A549 (cell line): ENCODE data around the gene SLC7A4. TPM values are rescaled to one million over a fixed set of nuclear protein-coding genes. Genes with fewer than 3 reads are reported as not detected.

ENCODE experiments used
- ATAC-seq, 2 experiments: fragments of 200-7000 bp in 1 of 2; fragments of >200 bp in 1 of 2; cut with Nextera tagmentation in 1 of 2; cut with Tn5 transposase in 1 of 2; 3 replicates each; pipeline versions ENCODE4 v1.8.0 to v1.9.1; 2018 to 2020; ENCODE audit warnings: mild to moderate bottlenecking in 1 of 2, moderate library complexity in 1 of 2
- CTCF ChIA-PET: fragments of 300-600 bp; sonication (Branson Sonifier 250); formaldehyde crosslinking; extraction: SDS; loops from one replicate; lab custom pipeline; 2021; ENCODE audit warnings: antibody characterized with exemption, inconsistent platforms; lab: Yijun Ruan, JAX
- POLR2A ChIA-PET: fragments of 350-600 bp; formaldehyde crosslinking; extraction: SDS; loops from one replicate; lab custom pipeline; 2021; ENCODE audit warnings: antibody characterized with exemption, inconsistent platforms; lab: Yijun Ruan, JAX
- DNase-seq, 2 experiments: peaks; one replicate each; pipeline versions ENCODE4 v3.0.0 to v3.0.0-alpha.2; 2011 to 2016; ENCODE audit warnings: low read depth in 1 of 2, low spot score in 1 of 2
- FAIRE-seq: peaks from 2 replicates; lab custom pipeline; 2011; peaks lifted over from hg19 to GRCh38; lab: Jason Lieb, UNC
- H3K27ac ChIP-seq, 2 experiments: fragments of >200 bp; sonication (Bioruptor Twin); formaldehyde crosslinking; 3 replicates each; pipeline ENCODE4 v1.5.1; 2016 to 2017
- H3K4me1 ChIP-seq: fragments of >200 bp; sonication (Bioruptor Twin); formaldehyde crosslinking; 3 replicates; pipeline ENCODE4 v1.6.1; 2016
- H3K4me2 ChIP-seq: fragments of >200 bp; sonication (Bioruptor Twin); formaldehyde crosslinking; 3 replicates; pipeline ENCODE4 v1.6.1; 2016
- H3K4me3 ChIP-seq: fragments of >200 bp; sonication (Bioruptor Twin); formaldehyde crosslinking; 3 replicates; pipeline ENCODE4 v1.5.1; 2016
- H3K9me3 ChIP-seq: fragments of >200 bp; sonication (Bioruptor Twin); formaldehyde crosslinking; 3 replicates; pipeline ENCODE4 v1.6.1; 2016
- BHLHE40 ChIP-seq: IDR thresholded peaks from 2 replicates; pipeline ENCODE4 v1.6.1; 2012; ENCODE audit warnings: low read depth, low read length, inconsistent platforms
- CHD2 ChIP-seq: fragments of 150-350 bp; IDR thresholded peaks from 2 replicates; pipeline ENCODE4 v1.6.1; 2014; ENCODE audit warnings: low read length; ENCODE audit not compliant: partially characterized antibody
- EHMT2 ChIP-seq: fragments of 200-600 bp; sonication (generic); IDR thresholded peaks from 2 replicates; pipeline ENCODE4 v1.6.1; 2016; ENCODE audit warnings: antibody characterized with exemption, low read depth, mild to moderate bottlenecking, moderate library complexity
- FOXS1 ChIP-seq: fragments of 250-450 bp; sonication (Bioruptor Pico); IDR thresholded peaks from 2 replicates; pipeline ENCODE4 v1.5.0; 2020; ENCODE audit warnings: mild to moderate bottlenecking, moderate library complexity
- GATA3 ChIP-seq: IDR thresholded peaks from 2 replicates; pipeline ENCODE4 v1.6.1; 2012; ENCODE audit warnings: borderline replicate concordance
- JUN ChIP-seq, 2 experiments: fragments of >200 bp; sonication (Bioruptor Twin); formaldehyde crosslinking; IDR thresholded peaks; 2 replicates in 1 of 2; 3 replicates in 1 of 2; pipeline ENCODE4 v1.6.1; 2016 to 2017
- KDM5A ChIP-seq: fragments of 200-600 bp; sonication (generic); IDR thresholded peaks from 2 replicates; pipeline ENCODE4 v1.6.1; 2016; ENCODE audit warnings: antibody characterized with exemption, mild to moderate bottlenecking
- NPAS2 ChIP-seq: fragments of 250-450 bp; sonication (Bioruptor Pico); IDR thresholded peaks from 2 replicates; pipeline ENCODE4 v1.8.0; 2022; ENCODE audit warnings: mild to moderate bottlenecking, moderate library complexity, borderline replicate concordance
- NR3C1 ChIP-seq: fragments of >200 bp; sonication (Bioruptor Twin); formaldehyde crosslinking; IDR thresholded peaks from 3 replicates; pipeline ENCODE4 v1.6.1; 2017
- PHF8 ChIP-seq: fragments of 200-600 bp; sonication (generic); IDR thresholded peaks from 2 replicates; pipeline ENCODE4 v1.6.1; 2016; ENCODE audit warnings: low read depth, mild to moderate bottlenecking, antibody characterized with exemption, moderate library complexity, borderline replicate concordance
- POLR2AphosphoS2 ChIP-seq: conservative IDR thresholded peaks from 2 replicates; pipeline ENCODE4 v1.6.1; 2012; ENCODE audit warnings: low read length, improper control_type of control experiment, inconsistent platforms
- RARB ChIP-seq: fragments of 250-450 bp; sonication (Bioruptor Pico); IDR thresholded peaks from 2 replicates; pipeline ENCODE4 v1.8.0; 2021; ENCODE audit warnings: mild to moderate bottlenecking, moderate library complexity
- SREBF2 ChIP-seq: fragments of 450-650 bp; IDR thresholded peaks from 2 replicates; pipeline ENCODE4 v1.6.1; 2014; ENCODE audit warnings: mild to moderate bottlenecking, moderate library complexity
- ZC3H11A ChIP-seq: fragments of 450-650 bp; IDR thresholded peaks from 2 replicates; pipeline ENCODE4 v1.6.1; 2014; ENCODE audit warnings: antibody characterized with exemption, mild to moderate bottlenecking
- ZSCAN20 ChIP-seq: fragments of 250-450 bp; sonication (Bioruptor Pico); IDR thresholded peaks from 2 replicates; pipeline ENCODE4 v1.8.0; 2022; ENCODE audit warnings: mild to moderate bottlenecking, moderate library complexity
- WGBS: methylation state at CpG from one replicate; pipeline ENCODE4 v1.1.6; 2017; ENCODE audit errors: missing lambda C conversion rate; 5-methylcytosine and 5-hydroxymethylcytosine counted together
- polyA plus RNA-seq, 4 experiments: library from polyadenylated mRNA; depleted of rRNA in 3 of 4; stranded (reverse); fragments of >200 nt; fragmentation: RNase III in 1 of 4; extraction: RNeasy Plus Mini Kit Qiagen cat#74134 plus additional on column Dnase treatment in 1 of 4; gene quantifications; 2 replicates in 3 of 4; 3 replicates in 1 of 4; pipeline ENCODE4 v1.2.3, GENCODE V29; 2011 to 2017
- TF ChIP-seq, protein P1 (sequence below): fragments of 200-600 bp; sonication (generic); IDR thresholded peaks from 2 replicates; pipeline ENCODE4 v1.6.1; 2016; ENCODE audit warnings: antibody characterized with exemption, mild to moderate bottlenecking, moderate library complexity
- TF ChIP-seq, protein P2 (sequence below): IDR thresholded peaks from 2 replicates; pipeline ENCODE4 v1.6.1; 2012
- TF ChIP-seq, protein P3 (sequence below): fragments of >200 bp; sonication (Bioruptor Twin); formaldehyde crosslinking; IDR thresholded peaks from 2 replicates; pipeline ENCODE4 v1.6.1; 2016
- TF ChIP-seq, protein P4 (sequence below): fragments of 250-450 bp; sonication (Bioruptor Pico); IDR thresholded peaks from 2 replicates; pipeline ENCODE4 v1.5.0; 2021; ENCODE audit warnings: mild to moderate bottlenecking, moderate library complexity, borderline replicate concordance
- TF ChIP-seq, protein P5 (sequence below): fragments of >200 bp; sonication (Bioruptor Twin); formaldehyde crosslinking; IDR thresholded peaks from 3 replicates; pipeline ENCODE4 v1.6.1; 2016

SLC7A4 gene
- polyA plus RNA-seq, 2 of the 4 experiments (the other 2 are of a cell fraction) = not detected

DNA sequence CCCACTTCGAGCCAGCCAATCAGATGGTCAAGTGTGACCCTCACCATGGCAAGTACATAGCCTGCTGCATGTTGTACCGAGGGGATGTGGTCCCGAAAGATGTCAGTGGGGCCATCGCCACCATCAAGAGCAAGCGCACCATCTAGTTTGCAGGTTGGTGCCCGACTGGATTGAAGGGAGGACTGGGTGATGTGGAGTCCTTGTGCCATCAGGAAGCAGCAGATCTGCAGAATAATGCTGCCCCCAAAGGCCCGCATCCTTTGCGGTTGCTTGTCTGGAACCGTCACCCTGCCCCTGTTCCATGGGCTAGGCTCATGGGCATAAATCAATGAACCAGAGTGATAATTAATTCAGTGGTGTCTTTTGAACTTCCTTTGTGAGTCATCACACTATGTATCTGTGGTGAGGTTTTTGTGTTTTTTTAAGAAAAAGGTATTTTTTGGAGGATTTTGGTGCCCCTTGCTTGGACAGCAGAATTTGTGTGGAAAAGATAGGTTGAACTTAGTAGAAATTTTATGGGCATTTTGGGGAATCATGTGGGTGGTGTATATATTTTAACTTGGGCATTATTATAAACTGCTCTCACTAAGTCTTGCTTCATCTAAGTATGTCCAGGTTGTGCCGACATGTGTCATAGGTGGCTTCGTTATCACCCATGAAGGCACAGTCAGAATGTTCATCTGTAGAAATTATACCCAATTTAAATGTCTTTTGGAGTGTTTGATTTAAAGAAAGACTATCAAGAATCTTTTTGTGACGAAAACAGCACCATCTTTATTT, 35.7 kb upstream of the SLC7A4 start (continued):
- TF ChIP-seq, protein P1, sequence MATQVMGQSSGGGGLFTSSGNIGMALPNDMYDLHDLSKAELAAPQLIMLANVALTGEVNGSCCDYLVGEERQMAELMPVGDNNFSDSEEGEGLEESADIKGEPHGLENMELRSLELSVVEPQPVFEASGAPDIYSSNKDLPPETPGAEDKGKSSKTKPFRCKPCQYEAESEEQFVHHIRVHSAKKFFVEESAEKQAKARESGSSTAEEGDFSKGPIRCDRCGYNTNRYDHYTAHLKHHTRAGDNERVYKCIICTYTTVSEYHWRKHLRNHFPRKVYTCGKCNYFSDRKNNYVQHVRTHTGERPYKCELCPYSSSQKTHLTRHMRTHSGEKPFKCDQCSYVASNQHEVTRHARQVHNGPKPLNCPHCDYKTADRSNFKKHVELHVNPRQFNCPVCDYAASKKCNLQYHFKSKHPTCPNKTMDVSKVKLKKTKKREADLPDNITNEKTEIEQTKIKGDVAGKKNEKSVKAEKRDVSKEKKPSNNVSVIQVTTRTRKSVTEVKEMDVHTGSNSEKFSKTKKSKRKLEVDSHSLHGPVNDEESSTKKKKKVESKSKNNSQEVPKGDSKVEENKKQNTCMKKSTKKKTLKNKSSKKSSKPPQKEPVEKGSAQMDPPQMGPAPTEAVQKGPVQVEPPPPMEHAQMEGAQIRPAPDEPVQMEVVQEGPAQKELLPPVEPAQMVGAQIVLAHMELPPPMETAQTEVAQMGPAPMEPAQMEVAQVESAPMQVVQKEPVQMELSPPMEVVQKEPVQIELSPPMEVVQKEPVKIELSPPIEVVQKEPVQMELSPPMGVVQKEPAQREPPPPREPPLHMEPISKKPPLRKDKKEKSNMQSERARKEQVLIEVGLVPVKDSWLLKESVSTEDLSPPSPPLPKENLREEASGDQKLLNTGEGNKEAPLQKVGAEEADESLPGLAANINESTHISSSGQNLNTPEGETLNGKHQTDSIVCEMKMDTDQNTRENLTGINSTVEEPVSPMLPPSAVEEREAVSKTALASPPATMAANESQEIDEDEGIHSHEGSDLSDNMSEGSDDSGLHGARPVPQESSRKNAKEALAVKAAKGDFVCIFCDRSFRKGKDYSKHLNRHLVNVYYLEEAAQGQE = no peak
- TF ChIP-seq ZC3H11A = no peak
- TF ChIP-seq, protein P2, sequence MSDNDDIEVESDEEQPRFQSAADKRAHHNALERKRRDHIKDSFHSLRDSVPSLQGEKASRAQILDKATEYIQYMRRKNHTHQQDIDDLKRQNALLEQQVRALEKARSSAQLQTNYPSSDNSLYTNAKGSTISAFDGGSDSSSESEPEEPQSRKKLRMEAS = no peak

DNA sequence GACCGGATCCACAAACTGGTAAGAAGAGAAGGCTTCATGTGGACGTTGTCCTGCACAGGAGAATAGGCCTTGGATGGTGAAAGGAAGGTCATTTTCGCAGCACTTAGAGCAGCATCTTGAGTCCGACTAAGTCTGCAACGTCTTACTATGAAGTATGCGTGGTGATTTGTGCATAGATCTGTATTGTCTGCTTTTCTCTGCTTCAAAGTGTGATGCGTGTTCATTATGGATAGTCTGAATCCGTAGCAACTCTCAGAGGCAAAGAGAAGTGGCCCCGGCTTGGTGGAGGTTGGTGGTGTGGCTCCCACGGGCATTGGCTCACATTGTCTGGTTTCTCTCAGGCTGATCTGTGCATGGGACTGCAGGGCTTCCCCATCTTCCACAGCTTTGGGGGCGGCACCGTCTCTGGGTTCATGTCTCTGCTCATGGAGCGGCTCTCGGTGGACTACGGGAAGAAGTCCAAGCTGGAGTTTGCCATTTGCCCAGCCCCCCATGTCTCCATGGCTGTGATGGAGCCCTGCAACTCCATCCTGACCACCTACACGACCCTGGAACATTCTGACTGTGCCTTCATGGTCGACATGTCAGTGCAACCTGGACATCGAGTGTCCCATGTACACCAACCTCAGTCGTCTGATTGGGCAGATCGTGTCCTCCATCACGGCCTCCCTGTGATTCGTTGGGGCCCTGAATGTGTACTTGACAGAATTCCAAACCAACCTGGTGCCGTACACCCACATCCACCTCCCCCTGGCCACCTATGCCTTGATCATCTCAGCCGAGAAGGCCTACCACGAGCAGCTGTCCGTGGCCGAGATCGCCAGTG, 34.9 kb upstream of the SLC7A4 start:
- POLR2A ChIA-PET = no interaction called here
- ATAC-seq = no peak
- no peak for FAIRE-seq
- no peak overlapping the region for H3K4me2 ChIP-seq
- no peaks in the 10 kb centered on the region for H3K9me3 ChIP-seq
- H3K4me3 ChIP-seq = no peak overlapping the region
- WGBS = 62% methylated on average over 13 of the region's 28 CpGs
- no peaks in the 10 kb centered on the region for H3K4me1 ChIP-seq
- H3K27ac ChIP-seq = no peak overlapping the region
- no peak for DNase-seq
- CTCF ChIA-PET = no interaction called here
- TF ChIP-seq PHF8 (no peak), FOXS1 (CRISPR knock-in tag) (no peak), KDM5A (no peak), BHLHE40 (no peak), NR3C1 (no peak), POLR2AphosphoS2 (no peak), EHMT2 (no peak), RARB (CRISPR knock-in tag) (no peak), GATA3 (no peak), JUN (IDR thresholded peaks at IDR 0.05) (no peak), ZSCAN20 (CRISPR knock-in tag) (no peak), CHD2 (no peak), SREBF2 (no peak), NPAS2 (CRISPR knock-in tag) (no peak)
- TF ChIP-seq, protein P2 = no peak
- TF ChIP-seq, protein P3, sequence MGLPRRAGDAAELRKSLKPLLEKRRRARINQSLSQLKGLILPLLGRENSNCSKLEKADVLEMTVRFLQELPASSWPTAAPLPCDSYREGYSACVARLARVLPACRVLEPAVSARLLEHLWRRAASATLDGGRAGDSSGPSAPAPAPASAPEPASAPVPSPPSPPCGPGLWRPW = no peak
- TF ChIP-seq, protein P1 = no peak
- TF ChIP-seq, protein P4, sequence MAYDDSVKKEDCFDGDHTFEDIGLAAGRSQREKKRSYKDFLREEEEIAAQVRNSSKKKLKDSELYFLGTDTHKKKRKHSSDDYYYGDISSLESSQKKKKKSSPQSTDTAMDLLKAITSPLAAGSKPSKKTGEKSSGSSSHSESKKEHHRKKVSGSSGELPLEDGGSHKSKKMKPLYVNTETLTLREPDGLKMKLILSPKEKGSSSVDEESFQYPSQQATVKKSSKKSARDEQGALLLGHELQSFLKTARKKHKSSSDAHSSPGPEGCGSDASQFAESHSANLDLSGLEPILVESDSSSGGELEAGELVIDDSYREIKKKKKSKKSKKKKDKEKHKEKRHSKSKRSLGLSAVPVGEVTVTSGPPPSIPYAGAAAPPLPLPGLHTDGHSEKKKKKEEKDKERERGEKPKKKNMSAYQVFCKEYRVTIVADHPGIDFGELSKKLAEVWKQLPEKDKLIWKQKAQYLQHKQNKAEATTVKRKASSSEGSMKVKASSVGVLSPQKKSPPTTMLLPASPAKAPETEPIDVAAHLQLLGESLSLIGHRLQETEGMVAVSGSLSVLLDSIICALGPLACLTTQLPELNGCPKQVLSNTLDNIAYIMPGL (CRISPR knock-in tag) = no peak
- TF ChIP-seq, protein P5, sequence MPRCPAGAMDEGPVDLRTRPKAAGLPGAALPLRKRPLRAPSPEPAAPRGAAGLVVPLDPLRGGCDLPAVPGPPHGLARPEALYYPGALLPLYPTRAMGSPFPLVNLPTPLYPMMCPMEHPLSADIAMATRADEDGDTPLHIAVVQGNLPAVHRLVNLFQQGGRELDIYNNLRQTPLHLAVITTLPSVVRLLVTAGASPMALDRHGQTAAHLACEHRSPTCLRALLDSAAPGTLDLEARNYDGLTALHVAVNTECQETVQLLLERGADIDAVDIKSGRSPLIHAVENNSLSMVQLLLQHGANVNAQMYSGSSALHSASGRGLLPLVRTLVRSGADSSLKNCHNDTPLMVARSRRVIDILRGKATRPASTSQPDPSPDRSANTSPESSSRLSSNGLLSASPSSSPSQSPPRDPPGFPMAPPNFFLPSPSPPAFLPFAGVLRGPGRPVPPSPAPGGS = no peak
